RWPE2 (cell line): ENCODE data around the gene NPHP4.

Experiments used
- ATAC-seq: fragments of 200-7000 bp; cut with Tn5 transposase; 3 replicates; pipeline ENCODE4 v1.9.1; 2021; ENCODE audit warnings: low read depth
- DNase-seq: peaks from one replicate; pipeline ENCODE4 v3.0.0-alpha.2; 2020; ENCODE audit warnings: low spot score
- H3K27ac ChIP-seq: fragments of 450-650 bp; 2 replicates; pipeline ENCODE4 v1.5.1; 2017; ENCODE audit warnings: mild to moderate bottlenecking; ENCODE audit not compliant: poor library complexity, severe bottlenecking
- H3K27me3 ChIP-seq: fragments of 250-450 bp; sonication (Bioruptor Pico); 2 replicates; pipeline ENCODE4 v1.5.1; 2021; ENCODE audit warnings: mild to moderate bottlenecking, moderate library complexity; ENCODE audit not compliant: insufficient read depth, poor library complexity, severe bottlenecking
- H3K36me3 ChIP-seq: fragments of 250-450 bp; sonication (Bioruptor Pico); 2 replicates; pipeline ENCODE4 v1.5.1; 2020; ENCODE audit warnings: low read depth, mild to moderate bottlenecking, moderate library complexity
- H3K4me1 ChIP-seq: fragments of 250-450 bp; sonication (Bioruptor Pico); 2 replicates; pipeline ENCODE4 v1.5.1; 2021; ENCODE audit warnings: mild to moderate bottlenecking, moderate library complexity; ENCODE audit not compliant: insufficient read depth, poor library complexity, severe bottlenecking
- H3K4me3 ChIP-seq: fragments of 250-450 bp; sonication (Bioruptor Pico); 2 replicates; pipeline ENCODE4 v1.5.1; 2021; ENCODE audit warnings: mild to moderate bottlenecking, moderate library complexity; ENCODE audit not compliant: severe bottlenecking
- H3K9me3 ChIP-seq: fragments of 250-450 bp; sonication (Bioruptor Pico); 2 replicates; pipeline ENCODE4 v1.5.1; 2021; ENCODE audit warnings: mild to moderate bottlenecking, moderate library complexity; ENCODE audit not compliant: severe bottlenecking
- TF ChIP-seq, protein P1 (sequence below): fragments of 450-650 bp; IDR thresholded peaks from one replicate; pipeline ENCODE4 v1.5.1; 2017; ENCODE audit warnings: mild to moderate bottlenecking, moderate library complexity; ENCODE audit not compliant: poor library complexity, severe bottlenecking

Gene NPHP4

GRCh38 chr1:5953386-5953785 lies 38.8 kb downstream of the NPHP4 start:
- Histone ChIP-seq H3K27me3 (no peaks in the 10 kb centered on the region), H3K4me3 (no peak overlapping the region), H3K36me3 (peaks cover 18% of the 10 kb centered on the region), H3K27ac (no peak overlapping the region), H3K4me1 (no peaks in the 10 kb centered on the region), H3K9me3 (no peaks in the 10 kb centered on the region)
- DNase-seq (no peak), ATAC-seq (no peak)
- TF ChIP-seq, protein P1, sequence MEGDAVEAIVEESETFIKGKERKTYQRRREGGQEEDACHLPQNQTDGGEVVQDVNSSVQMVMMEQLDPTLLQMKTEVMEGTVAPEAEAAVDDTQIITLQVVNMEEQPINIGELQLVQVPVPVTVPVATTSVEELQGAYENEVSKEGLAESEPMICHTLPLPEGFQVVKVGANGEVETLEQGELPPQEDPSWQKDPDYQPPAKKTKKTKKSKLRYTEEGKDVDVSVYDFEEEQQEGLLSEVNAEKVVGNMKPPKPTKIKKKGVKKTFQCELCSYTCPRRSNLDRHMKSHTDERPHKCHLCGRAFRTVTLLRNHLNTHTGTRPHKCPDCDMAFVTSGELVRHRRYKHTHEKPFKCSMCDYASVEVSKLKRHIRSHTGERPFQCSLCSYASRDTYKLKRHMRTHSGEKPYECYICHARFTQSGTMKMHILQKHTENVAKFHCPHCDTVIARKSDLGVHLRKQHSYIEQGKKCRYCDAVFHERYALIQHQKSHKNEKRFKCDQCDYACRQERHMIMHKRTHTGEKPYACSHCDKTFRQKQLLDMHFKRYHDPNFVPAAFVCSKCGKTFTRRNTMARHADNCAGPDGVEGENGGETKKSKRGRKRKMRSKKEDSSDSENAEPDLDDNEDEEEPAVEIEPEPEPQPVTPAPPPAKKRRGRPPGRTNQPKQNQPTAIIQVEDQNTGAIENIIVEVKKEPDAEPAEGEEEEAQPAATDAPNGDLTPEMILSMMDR: no peak

DNA sequence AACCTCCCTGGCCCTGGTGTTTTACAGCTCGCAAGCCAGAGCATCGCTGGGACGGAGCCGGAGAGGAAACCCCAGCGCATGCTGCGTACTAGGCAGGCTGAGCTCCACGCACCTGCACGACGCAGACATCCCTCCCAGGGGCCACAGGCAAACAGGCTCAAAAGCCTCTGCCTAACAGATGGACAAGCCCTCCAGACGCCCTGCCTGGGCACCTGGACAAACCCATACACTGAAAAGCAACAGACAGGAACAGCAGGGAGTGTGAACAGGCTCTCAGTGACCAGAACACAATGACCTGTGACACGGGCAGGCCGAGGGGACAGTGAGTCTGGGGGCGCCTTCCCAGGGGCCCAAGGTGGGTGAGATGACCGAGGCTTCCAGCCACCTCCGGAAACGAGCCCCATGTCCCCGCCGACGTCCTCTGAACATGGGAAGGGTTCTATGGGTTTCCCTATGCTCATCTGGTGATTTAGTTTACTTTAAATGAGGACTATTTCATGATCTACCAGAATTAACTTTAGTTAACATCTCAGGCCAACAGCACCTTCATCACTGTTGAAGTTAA lies 40.3 kb downstream of the NPHP4 start:
- Histone ChIP-seq H3K4me3 (no peak overlapping the region), H3K27ac (no peak overlapping the region), H3K27me3 (no peaks in the 10 kb centered on the region), H3K9me3 (no peaks in the 10 kb centered on the region), H3K36me3 (peaks cover 15% of the 10 kb centered on the region), H3K4me1 (no peaks in the 10 kb centered on the region)
- TF ChIP-seq, protein P1: no peak
- ATAC-seq: no peak
- DNase-seq: no peak

- no peak for DNase-seq
- TF ChIP-seq, protein P1: no peak
- H3K9me3 ChIP-seq: no peaks in the 10 kb centered on the region
- peaks cover 22% of the 10 kb centered on the region for H3K36me3 ChIP-seq
- no peak overlapping the region for H3K27ac ChIP-seq
- no peak overlapping the region for H3K4me3 ChIP-seq
- H3K4me1 ChIP-seq: no peaks in the 10 kb centered on the region
- H3K27me3 ChIP-seq: no peaks in the 10 kb centered on the region
- no peak for ATAC-seq
Observed at GRCh38 chr1:5950994-5951785, 41.0 kb downstream of the NPHP4 start.

DNA sequence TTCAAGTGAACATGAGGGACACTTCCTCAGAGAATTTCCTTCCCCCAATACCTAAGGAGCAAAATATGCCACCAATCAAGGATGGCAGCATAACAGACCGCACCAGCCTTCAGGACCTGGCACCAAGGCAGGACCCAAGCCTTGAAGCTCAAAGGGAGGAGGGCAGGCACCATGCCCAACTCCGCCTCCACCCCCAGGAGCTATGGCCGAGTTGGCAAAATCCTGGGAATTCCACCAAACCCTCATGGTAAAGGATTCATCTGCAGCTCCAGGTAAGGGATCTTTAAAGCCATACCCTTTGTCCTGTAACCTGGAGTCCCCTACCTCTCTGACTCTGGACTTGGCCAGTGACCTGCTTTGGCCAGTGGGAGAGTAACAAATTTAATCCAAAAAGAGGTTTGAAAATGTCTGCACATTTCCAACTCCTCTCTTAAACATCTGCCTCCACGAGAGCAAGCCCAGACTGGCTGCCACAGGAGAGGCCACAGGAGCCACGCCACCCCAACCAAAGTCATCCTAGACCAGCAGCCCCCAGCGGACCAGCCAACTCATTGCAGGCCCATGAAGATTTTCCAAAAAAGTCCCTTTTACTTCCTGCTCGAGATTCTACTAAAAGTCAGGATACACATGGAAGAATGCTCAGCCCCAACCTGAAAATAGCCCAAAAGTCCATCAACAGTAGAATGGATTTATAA lies 41.9 kb downstream of the NPHP4 start:
- H3K36me3 ChIP-seq: peaks cover 27% of the 10 kb centered on the region
- ATAC-seq (no peak), DNase-seq (no peak)
- no peak overlapping the region for H3K4me3 ChIP-seq
- H3K4me1 ChIP-seq: no peaks in the 10 kb centered on the region
- TF ChIP-seq, protein P1: no peak
- H3K27ac ChIP-seq: no peak overlapping the region
- no peaks in the 10 kb centered on the region for H3K27me3 ChIP-seq
- H3K9me3 ChIP-seq: no peaks in the 10 kb centered on the region
